ENCODE measurements around the gene LANCL1.

Gene LANCL1

GRCh38 chr2:210388148-210388547 lies 88.4 kb downstream of the LANCL1 start:
- no peak for DNase-seq

- no peak for DNase-seq
Observed at GRCh38 chr2:210387074-210387473, 89.5 kb downstream of the LANCL1 start.
